DMS114 treated with DMSO at 0.1 percent for 48 hours (cell line): ENCODE measurements around the gene RAG2.
A peak's percentile ranks its signal among the peaks of the same experiment; 100 is the strongest.

ENCODE experiments used
- DNase-seq: peaks from one replicate; lab custom pipeline; 2025; ENCODE audit not compliant: unreplicated experiment; lab: John Stamatoyannopoulos, UW

The RAG2 gene

DNA sequence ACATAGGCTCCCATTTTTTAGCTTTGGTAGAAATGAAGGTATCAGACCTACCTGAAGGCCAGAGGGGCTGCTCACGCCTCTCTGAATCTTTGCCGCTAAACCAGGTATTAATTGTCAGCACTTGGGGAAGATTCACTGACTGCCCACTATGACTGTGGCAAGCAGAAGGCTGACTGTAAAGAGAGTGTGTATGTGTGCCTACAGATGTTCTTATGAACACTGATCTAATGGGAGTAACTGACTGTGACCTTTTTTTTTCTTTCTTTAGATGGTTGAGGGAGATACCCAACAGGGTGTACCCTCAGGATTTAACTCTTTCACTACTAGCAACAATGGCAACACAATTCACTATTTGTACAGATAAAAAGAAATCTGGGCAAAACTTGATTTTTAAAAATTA is at the start of gene RAG2:
Gene RAG2 (minus strand): TSS at position 186 of the 400 bp plus-strand sequence. CDS start 4,068 bp downstream, outside the sequence.
- no peak for DNase-seq

DNA sequence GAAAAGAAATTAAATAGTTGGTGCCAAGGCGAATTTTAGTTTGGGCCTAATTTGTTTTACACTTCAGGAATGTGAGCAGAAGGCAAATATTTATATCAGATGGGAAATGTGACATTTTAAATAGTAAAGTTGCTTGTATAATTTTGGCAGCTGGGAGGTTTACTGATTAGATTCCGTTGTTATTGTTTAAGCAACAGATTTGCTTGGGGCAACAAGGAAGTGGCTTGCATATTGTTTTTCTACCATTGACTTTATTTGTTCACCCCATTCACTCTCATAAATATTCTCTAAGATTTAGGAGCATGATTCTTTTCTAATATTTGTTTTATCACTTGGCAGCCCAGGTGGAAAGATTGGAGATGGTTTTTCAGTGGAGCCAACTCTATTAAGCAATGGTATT is 40.5 kb upstream of the RAG2 start:
- DNase-seq, result no peak

DNA sequence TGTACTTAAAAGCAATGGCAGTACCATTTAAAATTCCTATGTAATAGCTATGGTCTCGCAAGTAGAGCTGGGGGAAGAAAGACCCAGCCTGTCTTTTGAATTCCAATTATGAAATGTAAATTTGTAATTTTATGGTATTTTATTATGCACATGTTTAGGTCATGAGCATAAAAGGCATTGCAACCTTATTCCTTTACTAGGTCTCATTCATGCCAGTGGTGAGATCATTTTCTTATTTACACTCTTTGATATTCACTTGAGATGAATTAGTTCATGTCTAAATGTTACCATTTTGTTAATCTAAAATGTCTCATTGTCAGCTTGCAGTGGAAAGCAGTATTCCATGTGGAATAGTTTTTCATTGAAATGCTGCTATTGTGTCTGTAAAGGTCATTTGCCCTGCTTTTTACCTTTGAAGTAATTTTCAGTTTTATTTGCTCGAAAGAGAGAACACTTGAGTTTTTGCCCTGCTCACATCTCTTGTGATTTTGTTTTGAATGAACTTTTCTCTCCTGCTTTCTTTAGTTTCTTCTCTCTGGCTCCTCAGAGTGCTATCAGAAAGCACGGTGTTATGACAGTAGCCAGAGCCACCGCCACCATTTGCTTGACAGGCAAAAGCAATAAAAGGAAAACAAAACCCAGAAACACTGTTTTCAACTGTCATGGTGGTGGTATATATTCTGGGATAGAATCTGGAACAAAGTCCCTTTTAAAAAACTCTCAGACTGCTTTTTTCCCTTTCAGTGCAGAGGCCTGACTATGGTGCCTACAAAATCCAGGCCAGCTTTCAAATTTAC is 37.2 kb upstream of the RAG2 start:
- no peak for DNase-seq

DNA sequence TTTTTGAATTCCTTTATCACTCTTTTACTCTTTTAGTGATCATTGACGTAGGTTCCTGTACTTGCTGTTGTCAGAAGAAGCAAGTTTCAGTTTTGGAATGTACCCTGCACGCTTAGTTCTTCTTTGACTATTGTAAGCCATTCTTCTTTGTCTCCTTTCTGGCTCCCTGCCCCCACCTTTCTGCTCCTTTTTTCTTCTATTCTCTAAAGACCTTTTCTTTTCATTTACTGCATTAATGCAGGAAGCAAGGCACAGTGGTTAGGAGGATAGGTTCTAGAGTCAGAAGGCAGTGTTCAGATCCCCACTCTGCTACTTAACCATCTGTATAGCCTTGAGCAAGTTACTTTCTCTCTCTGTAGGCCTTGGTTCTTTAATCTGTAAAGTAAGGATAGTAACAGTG is 33.7 kb upstream of the RAG2 start:
- no peak for DNase-seq

GRCh38 chr11:36628765-36629244 is 30.8 kb upstream of the RAG2 start:
- DNase-seq, result no peak

- no peak for DNase-seq
Observed at GRCh38 chr11:36628141-36628540, 30.1 kb upstream of the RAG2 start.

- DNase-seq, result no peak
Observed at GRCh38 chr11:36627471-36627870, 29.4 kb upstream of the RAG2 start.

GRCh38 chr11:36627006-36627405 is 29.0 kb upstream of the RAG2 start:
- DNase-seq, result no peak

DNA sequence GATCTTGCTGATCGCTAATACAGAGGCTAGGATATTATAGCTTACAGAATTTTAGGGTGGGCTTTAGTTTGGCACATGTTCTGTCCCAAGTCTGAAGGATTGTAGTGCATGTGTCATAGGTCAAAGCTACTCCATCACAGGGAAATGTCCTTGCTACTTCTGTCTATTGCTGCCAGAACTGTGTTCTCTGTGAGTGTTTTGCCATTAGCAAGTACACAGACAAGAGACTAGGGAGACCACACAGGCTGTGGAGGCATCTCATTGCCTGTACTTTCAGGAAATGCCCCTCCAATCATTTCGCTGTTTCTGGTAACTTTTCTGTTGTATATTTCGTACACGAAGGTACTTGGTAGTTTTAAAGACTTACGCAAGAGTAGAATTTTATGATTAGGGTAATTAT is 25.5 kb upstream of the RAG2 start:
- DNase-seq, result no peak

DNA sequence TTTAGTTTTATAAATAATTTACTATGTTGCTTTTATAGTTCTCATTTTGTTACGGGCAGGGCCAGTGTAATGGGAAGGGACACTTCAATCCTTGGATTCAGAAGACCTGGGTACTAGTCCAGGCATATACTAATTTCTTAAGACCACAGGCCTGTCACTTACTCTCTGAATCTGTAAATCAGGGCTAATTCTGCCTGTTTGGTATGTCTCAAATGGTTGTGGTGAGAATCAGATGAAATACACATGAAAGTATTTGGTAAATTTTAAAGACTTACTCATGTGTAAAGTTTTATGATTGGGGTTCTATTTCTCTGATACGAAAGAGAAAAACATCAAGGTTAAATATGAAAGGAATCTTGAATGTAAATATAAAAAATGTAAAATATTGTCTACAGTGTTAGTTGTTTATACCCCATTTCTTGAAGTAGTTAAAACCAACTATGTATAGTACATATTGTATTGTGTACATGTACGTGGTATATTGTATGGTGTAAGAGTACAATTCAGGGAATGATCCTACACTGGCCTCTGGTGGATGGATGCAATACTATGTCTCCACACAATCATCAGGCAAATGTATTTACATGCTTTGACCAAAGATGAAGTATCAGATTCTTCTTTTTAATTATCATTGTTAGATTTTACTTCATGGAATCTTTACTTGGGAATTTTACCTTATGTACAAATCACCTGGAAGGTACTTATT is 24.5 kb upstream of the RAG2 start:
- DNase-seq, result peak; percentile 76

GRCh38 chr11:36620246-36620645 is 22.2 kb upstream of the RAG2 start:
- DNase-seq, result no peak

- no peak for DNase-seq
Observed at GRCh38 chr11:36619502-36619901, 21.5 kb upstream of the RAG2 start.

DNA sequence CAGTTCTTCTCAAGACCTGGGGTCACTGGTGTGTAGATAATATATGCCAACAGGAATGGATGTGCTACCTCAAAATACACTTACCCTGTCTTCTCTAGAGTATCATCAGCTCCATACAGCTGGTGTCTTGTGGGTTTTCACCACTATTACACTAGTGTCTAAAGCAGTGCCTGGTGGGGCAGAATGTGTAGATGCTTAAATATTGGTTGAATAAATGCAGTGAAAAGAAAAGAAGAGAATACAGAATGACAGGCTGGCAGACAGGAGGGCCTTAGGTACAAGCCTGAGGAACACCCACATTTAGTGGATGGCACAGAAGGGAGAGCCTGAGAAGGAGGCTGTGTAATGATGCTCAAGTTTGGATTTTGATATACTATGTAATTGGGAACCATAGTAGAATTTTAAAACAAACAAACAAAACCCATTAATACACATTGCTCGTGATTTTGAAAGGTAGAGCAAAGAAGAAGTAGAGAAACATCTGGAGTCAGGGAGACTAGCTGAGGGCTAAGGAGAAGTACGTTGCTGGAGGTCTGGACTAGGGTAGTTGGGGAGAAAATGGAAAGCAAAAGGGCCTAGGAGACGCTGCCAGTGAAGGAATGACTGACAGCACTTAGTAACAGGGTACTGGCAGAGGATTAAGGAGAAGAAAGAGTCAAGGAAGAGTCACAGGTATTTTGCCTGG is 20.5 kb upstream of the RAG2 start:
- DNase-seq, result no peak

DNA sequence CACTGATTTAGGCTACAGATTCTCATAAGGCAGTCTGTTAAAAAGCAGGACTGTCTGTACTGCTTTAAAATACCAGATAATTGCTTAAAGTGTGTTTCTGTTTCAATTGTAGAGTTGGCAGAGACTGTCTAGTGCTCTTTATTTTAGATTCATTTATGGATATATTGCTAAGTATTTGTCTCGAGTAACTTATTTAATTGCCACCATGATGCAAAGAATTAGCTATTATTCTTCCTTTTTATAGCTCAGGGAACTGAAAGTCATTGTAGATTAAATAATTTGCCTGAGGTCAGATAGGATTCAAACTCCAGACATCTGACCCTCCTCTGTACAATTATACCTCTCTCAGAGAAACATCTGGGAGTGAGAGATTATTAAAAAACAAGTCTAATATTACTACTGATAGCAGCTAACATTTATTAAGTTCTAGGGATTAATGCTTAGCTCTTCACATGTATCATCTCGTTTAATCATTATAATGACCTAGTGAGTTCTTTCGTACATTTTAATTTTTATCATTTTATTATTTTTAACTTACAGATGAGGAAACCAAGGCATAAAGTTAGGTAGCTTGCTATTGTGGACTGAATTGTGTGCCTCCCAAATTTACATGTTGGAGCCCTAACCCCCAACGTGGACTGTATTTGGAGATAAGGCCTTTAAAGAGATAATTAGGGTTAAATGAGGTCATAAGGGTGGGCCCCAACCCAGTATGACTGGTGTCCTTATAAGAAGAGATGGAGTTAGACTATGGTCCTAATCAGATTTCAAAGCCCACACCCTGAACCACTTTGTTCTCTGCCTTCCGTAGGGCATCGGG is 19.7 kb upstream of the RAG2 start:
- no peak for DNase-seq

DNA sequence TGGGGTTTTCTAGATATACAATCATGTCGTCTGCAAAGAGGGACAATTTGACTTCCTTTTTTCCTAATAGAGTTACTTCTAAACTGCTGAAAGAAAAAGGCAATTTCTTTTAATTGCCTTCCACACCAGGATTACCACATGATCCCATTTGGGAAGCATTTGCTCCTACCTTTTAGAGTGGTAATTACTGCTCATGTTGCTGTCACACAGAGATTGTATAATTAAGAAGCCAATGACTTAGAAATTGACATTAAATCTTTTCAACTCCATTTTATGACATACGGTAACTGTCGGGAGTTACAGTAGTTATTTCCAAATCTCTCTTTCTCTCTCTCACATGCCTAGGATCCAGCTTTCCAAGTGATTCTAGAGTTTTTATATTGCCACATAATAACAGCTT is 17.8 kb upstream of the RAG2 start:
- DNase-seq, result no peak

- DNase-seq, result no peak
Observed at GRCh38 chr11:36609383-36609782, 11.3 kb upstream of the RAG2 start.

DNA sequence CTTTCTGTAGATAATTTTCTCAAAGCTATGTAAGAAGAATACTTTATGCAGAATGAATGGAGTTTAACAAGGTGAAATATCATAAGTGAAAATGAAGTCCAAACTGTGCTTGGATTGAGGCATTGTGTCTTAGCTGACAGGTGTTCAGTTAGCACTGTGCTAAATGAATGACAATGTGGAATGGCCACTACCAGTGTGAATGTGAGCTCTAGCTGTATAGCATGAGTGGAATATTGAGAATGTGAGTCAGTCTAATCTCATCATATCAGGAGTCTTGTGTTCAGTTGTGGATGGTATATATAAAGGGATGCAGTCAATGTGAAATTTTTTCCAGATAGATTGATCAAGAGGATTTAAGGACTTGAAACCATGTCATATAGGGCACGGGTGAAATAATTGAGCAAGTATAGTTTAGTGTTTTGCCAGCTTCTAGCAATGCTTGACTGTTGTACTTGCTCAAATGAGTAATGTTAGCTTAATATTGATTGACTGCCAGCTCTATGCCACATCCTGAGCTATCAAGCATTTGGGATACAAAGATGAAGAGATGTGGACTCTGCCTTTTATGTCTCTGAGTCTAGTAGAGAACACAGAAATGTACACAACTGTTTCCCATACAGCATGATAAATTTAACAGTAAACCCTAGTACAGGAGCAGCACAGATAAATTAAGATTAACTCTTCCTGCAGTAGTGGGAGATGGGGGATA is 10.6 kb upstream of the RAG2 start:
- no peak for DNase-seq

- no peak for DNase-seq
Observed at GRCh38 chr11:36605221-36606216, 7.5 kb upstream of the RAG2 start.

GRCh38 chr11:36602135-36602534 is 4.1 kb upstream of the RAG2 start:
- no peak for DNase-seq
